GM18526 (cell line): ENCODE results near the gene DLG1.

ENCODE experiments used
- POLR2A ChIP-seq: IDR thresholded peaks from 3 replicates; pipeline ENCODE4 v1.6.1; 2011; ENCODE audit not compliant: insufficient read length; ENCODE audit errors: extremely low read depth

The DLG1 gene

GRCh38 chr3:197003461-197004385 lies 294.7 kb downstream of the DLG1 start:
- TF ChIP-seq POLR2A, result no peak

GRCh38 chr3:197002701-197003454 lies 295.5 kb downstream of the DLG1 start:
- TF ChIP-seq POLR2A, result no peak

- no peak for TF ChIP-seq POLR2A
Observed at GRCh38 chr3:197001972-197002700, 296.3 kb downstream of the DLG1 start.

- no peak for TF ChIP-seq POLR2A
Observed at GRCh38 chr3:197001106-197001971, 297.1 kb downstream of the DLG1 start.

- TF ChIP-seq POLR2A, result no peak
Observed at GRCh38 chr3:197000211-197000610, 298.2 kb downstream of the DLG1 start.

- no peak for TF ChIP-seq POLR2A
Observed at GRCh38 chr3:196998966-196999760, 299.2 kb downstream of the DLG1 start.

GRCh38 chr3:196997311-196997710 lies 301.1 kb downstream of the DLG1 start:
- TF ChIP-seq POLR2A, result no peak

- TF ChIP-seq POLR2A, result no peak
Observed at GRCh38 chr3:196996454-196997265, 301.8 kb downstream of the DLG1 start.

- no peak for TF ChIP-seq POLR2A
Observed at GRCh38 chr3:196995646-196996355, 302.6 kb downstream of the DLG1 start.

GRCh38 chr3:196995027-196995426 lies 303.4 kb downstream of the DLG1 start:
- no peak for TF ChIP-seq POLR2A

- no peak for TF ChIP-seq POLR2A
Observed at GRCh38 chr3:196994056-196994455, 304.4 kb downstream of the DLG1 start.
